Choroid plexus epithelial cell (primary cell): ENCODE data around the gene POLE.

Source experiments
- DNase-seq: peaks from one replicate; pipeline ENCODE4 v3.0.0-alpha.2; 2010; ENCODE audit warnings: low read depth
- H3K4me3 ChIP-seq: 2 replicates; pipeline ENCODE4 v1.5.1; 2011; ENCODE audit warnings: low read depth, mild to moderate bottlenecking, control low read depth, low read length, moderate library complexity
- TF ChIP-seq, protein P1 (sequence below): conservative IDR thresholded peaks from 2 replicates; pipeline ENCODE4 v1.5.1; 2011; ENCODE audit warnings: low read depth, mild to moderate bottlenecking, control low read depth, inconsistent platforms, low read length, moderate library complexity

Gene POLE

DNA sequence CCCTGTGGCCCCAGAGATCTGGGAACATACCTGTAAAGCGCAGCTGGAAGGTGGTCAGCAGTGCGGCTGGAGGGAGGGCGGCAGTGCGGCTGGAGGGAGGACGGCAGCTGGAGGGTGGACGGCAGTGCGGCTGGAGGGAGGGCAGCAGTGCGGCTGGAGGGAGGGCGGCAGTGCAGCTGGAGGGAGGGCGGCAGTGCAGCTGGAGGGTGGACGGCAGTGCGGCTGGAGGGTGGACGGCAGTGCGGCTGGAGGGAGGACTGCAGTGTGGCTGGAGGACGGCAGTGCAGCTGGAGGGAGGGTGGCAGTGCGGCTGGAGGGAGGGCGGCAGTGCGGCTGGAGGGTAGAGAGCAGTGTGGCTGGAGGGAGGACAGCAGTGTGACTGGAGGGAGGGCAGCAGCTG lies 100.2 kb downstream of the POLE start:
- no peak for DNase-seq
- TF ChIP-seq, protein P1, sequence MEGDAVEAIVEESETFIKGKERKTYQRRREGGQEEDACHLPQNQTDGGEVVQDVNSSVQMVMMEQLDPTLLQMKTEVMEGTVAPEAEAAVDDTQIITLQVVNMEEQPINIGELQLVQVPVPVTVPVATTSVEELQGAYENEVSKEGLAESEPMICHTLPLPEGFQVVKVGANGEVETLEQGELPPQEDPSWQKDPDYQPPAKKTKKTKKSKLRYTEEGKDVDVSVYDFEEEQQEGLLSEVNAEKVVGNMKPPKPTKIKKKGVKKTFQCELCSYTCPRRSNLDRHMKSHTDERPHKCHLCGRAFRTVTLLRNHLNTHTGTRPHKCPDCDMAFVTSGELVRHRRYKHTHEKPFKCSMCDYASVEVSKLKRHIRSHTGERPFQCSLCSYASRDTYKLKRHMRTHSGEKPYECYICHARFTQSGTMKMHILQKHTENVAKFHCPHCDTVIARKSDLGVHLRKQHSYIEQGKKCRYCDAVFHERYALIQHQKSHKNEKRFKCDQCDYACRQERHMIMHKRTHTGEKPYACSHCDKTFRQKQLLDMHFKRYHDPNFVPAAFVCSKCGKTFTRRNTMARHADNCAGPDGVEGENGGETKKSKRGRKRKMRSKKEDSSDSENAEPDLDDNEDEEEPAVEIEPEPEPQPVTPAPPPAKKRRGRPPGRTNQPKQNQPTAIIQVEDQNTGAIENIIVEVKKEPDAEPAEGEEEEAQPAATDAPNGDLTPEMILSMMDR, result no peak
- H3K4me3 ChIP-seq, result no peak overlapping the region

DNA sequence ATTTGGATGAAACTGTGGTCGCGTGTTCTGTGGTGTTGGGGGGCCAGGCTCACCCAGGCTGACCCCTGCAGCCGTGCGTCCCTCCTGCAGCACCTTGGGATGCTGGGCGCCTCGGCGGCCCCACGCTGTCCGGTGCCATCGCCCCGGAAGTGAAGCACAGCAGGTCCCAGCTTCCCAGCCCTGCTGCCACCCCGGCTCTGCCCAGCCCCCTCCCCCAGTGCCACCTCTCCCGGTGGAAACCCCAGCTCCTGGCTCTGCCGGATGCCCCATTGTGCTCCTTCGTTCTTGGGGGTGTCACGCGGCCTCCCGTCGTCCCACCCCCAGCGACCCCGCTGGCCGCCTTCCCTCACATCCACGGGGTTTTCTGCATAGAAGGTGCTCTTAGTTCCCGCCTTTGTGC lies 102.0 kb downstream of the POLE start:
- no peak for DNase-seq
- TF ChIP-seq, protein P1, result no peak
- H3K4me3 ChIP-seq, result no peak overlapping the region

DNA sequence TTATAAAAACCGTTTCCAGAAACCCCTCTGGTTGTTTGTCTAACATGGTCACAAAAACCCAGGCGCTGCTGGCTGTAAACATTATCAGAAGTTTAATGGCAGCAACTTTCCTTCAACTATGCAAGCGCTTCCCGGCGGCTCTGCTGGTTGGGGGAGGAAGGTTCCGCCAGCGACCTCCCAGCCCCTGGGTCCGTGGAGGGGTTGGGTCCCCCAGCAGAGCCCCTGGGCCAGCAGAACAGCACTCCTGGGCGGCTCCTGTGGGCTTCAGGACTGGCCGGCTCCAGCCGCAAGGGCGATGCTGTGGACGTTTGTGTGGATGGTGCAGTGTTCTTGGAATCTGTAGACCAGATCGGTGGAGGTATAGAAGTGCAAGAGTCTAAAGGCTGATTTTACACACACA lies 102.7 kb downstream of the POLE start:
- DNase-seq, result no peak
- TF ChIP-seq, protein P1, result no peak
- H3K4me3 ChIP-seq, result no peak overlapping the region

DNA sequence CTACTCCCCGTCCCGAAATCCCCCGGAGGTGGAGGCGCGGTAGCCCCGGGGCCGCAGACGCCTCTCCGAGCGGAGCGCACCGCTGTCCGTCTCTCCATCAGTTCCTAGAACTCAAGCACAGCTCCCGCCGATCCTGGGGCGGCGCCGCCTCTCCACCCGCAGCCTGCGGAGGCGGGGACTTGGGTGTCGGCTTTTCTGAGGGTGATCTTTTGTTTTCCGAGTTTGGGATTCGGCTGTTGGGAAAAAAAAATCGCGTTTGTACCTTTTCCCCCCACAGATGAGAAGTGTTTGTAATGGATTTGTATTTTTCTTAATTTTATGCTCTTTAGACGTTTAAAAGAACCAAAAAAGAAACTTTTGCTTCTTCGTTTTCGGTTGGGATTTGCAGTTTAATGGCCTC lies 103.4 kb downstream of the POLE start:
- no peak for DNase-seq
- no peak overlapping the region for H3K4me3 ChIP-seq
- TF ChIP-seq, protein P1, result no peak

DNA sequence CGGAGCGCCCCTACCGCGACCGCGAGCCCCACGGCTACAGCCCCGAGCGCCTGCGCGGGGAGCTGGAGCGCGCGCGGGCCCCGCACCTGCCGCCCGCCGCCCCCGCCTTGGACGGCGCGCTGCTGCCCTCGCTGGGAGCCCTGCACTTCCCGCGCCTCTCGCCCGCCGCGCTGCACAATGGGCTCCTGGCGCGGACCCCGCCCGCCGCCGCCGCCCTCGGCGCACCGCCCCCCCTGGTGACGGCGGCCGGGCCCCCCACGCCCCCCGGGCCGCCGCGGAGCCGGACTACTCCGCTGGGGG lies 103.8 kb downstream of the POLE start:
- no peak for DNase-seq
- no peak overlapping the region for H3K4me3 ChIP-seq
- TF ChIP-seq, protein P1, result no peak

DNA sequence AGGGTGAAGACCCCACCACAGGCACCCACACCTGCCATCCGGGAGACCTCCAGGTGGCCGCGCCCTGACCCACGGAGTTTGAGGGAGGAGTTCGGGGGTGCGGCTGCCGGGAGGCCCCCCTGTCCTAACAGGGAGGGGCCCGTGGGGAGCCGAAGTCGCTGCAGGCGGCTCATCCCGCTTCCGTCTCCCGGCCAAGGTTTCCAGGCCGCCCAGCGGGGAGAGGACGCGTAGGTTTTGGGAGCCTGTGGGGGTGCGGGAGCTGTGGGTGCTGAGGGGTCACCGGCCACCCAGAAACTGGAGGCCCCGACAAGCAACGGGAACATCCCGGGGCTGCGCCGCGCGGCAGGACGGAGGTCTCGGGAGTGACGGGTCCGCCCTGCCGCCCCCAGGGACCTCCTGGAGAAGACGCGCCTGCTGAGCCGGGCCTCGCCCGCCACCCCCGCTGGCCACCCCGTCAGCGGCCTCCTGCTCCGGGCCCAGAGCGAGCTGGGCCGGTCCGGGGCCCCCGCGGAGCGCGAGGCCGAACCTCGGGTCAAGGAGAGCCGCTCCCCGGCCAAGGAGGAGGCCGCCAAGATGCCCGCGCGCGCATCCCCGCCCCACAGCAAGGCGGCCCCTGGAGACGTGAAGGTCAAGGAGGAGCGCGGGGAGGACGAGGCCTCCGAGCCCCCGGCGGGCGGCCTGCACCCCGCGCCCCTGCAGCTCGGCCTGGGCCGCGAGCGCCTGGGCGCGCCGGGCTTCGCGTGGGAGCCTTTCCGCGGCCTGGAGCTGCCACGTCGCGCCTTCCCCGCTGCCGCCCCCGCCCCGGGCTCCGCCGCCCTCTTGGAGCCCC lies 104.3 kb downstream of the POLE start:
- no peak overlapping the region for H3K4me3 ChIP-seq

DNA sequence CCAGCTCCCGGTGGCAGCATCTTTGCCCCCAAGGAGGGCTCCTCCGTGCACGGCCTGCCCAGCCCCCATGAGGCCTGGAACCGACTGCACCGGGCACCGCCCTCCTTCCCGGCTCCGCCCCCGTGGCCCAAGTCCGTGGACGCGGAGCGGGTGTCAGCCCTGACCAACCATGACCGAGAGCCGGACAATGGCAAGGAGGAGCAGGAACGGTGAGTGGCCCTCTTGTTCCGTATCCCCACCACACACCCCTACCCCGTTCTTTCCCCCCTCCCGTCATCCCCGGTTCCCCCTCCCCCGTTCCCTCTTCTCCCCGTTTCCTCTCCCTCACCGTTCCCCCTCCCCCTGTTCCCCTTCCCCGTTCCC lies 105.1 kb downstream of the POLE start:
- H3K4me3 ChIP-seq, result no peak overlapping the region
- DNase-seq, result no peak
- TF ChIP-seq, protein P1, result no peak

More for the DNA sequence above, 104.3 kb downstream of the POLE start:
- TF ChIP-seq, protein P1, result no peak
- DNase-seq, result no peak
